Neural cell (in vitro differentiated cells): ENCODE measurements around the gene TK2.

Experiments used
- CTCF ChIP-seq: fragments of 450-650 bp; IDR thresholded peaks from 2 replicates; pipeline ENCODE4 v1.5.1; 2014; ENCODE audit warnings: antibody characterized with exemption, mild to moderate bottlenecking, moderate library complexity; ENCODE audit not compliant: poor library complexity, severe bottlenecking
- EP300 ChIP-seq: fragments of 450-650 bp; conservative IDR thresholded peaks from 2 replicates; pipeline ENCODE4 v1.6.1; 2014; ENCODE audit warnings: antibody characterized with exemption, mild to moderate bottlenecking, moderate library complexity; ENCODE audit not compliant: poor library complexity, severe bottlenecking
- EZH2 ChIP-seq: fragments of 200-600, 300-800 bp; shearing (Covaris generic), sonication (generic); IDR thresholded peaks from 2 replicates; pipeline ENCODE4 v1.6.1; 2014; ENCODE audit warnings: antibody characterized with exemption, low read length, borderline replicate concordance, mild to moderate bottlenecking; ENCODE audit not compliant: insufficient read depth, poor library complexity, severe bottlenecking
- SMC3 ChIP-seq: fragments of 450-650 bp; conservative IDR thresholded peaks from 2 replicates; pipeline ENCODE4 v1.6.1; 2014; ENCODE audit warnings: antibody characterized with exemption, mild to moderate bottlenecking, moderate library complexity; ENCODE audit not compliant: poor library complexity

GRCh38 chr16:66516808-66517585 is 32.9 kb downstream of the TK2 start:
- TF ChIP-seq CTCF (no peak), EZH2 (no peak), EP300 (no peak), SMC3 (no peak)
